Right atrium auricular region (tissue), 2 donors: ENCODE measurements around the gene HIC2. TPM values are rescaled to one million over a fixed set of nuclear protein-coding genes. Genes with fewer than 3 reads are reported as not detected.

Experiments used
- DNase-seq: peaks from one replicate; pipeline ENCODE4 v3.0.0-alpha.2; 2019; ENCODE audit warnings: low spot score
- H3K27ac ChIP-seq, 2 donors: fragments of 200-600 bp; sonication (generic); 1 replicate in 1 of 2; 2 replicates in 1 of 2; pipeline ENCODE4 v1.5.1; 2016 to 2019
- H3K27me3 ChIP-seq, 2 donors: fragments of 200-600 bp; sonication (generic); one replicate each; pipeline versions ENCODE4 v1.5.1 to v1.6.0; 2017 to 2019
- H3K36me3 ChIP-seq: fragments of 200-600 bp; sonication (generic); one replicate; pipeline ENCODE4 v1.5.1; 2016
- H3K4me1 ChIP-seq, 2 donors: fragments of 200-600 bp; sonication (generic); one replicate each; pipeline versions ENCODE4 v1.5.1 to v1.6.0; 2017 to 2019
- H3K4me3 ChIP-seq, 2 donors: fragments of 200-600 bp; sonication (generic); 1 replicate in 1 of 2; 2 replicates in 1 of 2; pipeline ENCODE4 v1.5.1; 2017 to 2019; ENCODE audit warnings: mild to moderate bottlenecking in 1 of 2, moderate library complexity in 1 of 2
- H3K9me3 ChIP-seq, 2 donors: fragments of 200-600 bp; sonication (generic); one replicate each; pipeline ENCODE4 v1.5.1; 2019
- CTCF ChIP-seq, 2 donors: fragments of 200-600 bp; sonication (generic); IDR thresholded peaks; one replicate each; pipeline ENCODE4 v1.5.1; 2019; ENCODE audit warnings: antibody characterized with exemption in 2 of 2
- total RNA-seq, 2 donors: library from RNA; depleted of rRNA; stranded (reverse); fragments of >200 nt; gene quantifications; one replicate each; pipeline ENCODE4 v1.1.0, GENCODE V29; 2016

The HIC2 gene
- total RNA-seq, 2 donors from 2014 or later = 1.8 to 3.3 TPM

GRCh38 chr22:21446827-21447690 lies 29.9 kb downstream of the HIC2 start:
- no peak for TF ChIP-seq CTCF (IDR thresholded peaks at IDR 0.05)

GRCh38 chr22:21447694-21448402 lies 30.7 kb downstream of the HIC2 start:
- Histone ChIP-seq H3K4me1 (peaks cover 0 to 6% of the 10 kb centered on the region in 2 donors), H3K4me3 (no peak overlapping the region)

More at GRCh38 chr22:21446827-21447690, 29.9 kb downstream of the HIC2 start:
- H3K27ac ChIP-seq = no peak overlapping the region
- peaks cover 22% of the 10 kb centered on the region for H3K36me3 ChIP-seq
- H3K27me3 ChIP-seq = no peaks in the 10 kb centered on the region
- peaks cover 0 to 6% of the 10 kb centered on the region in 2 donors for H3K4me1 ChIP-seq
- H3K9me3 ChIP-seq = no peaks in the 10 kb centered on the region
- peak; percentile 42 for DNase-seq
- H3K4me3 ChIP-seq = no peak overlapping the region

GRCh38 chr22:21448627-21449416 lies 31.7 kb downstream of the HIC2 start:
- no peak for TF ChIP-seq CTCF (IDR thresholded peaks at IDR 0.05)
- Histone ChIP-seq H3K27me3 (no peaks in the 10 kb centered on the region), H3K9me3 (no peaks in the 10 kb centered on the region), H3K27ac (no peak overlapping the region), H3K36me3 (peaks cover 22% of the 10 kb centered on the region), H3K4me3 (no peak overlapping the region), H3K4me1 (no peaks in the 10 kb centered on the region)
- DNase-seq = no peak

More at GRCh38 chr22:21447694-21448402, 30.7 kb downstream of the HIC2 start:
- Histone ChIP-seq H3K9me3 (no peaks in the 10 kb centered on the region), H3K27ac (no peak overlapping the region), H3K36me3 (peaks cover 22% of the 10 kb centered on the region), H3K27me3 (no peaks in the 10 kb centered on the region)
- no peak for TF ChIP-seq CTCF (IDR thresholded peaks at IDR 0.05)
- DNase-seq = no peak

- no peak overlapping the region for H3K4me3 ChIP-seq
- no peaks in the 10 kb centered on the region for H3K27me3 ChIP-seq
- no peaks in the 10 kb centered on the region for H3K4me1 ChIP-seq
- no peak overlapping the region for H3K27ac ChIP-seq
- DNase-seq = no peak
- H3K36me3 ChIP-seq = peaks cover 22% of the 10 kb centered on the region
- no peaks in the 10 kb centered on the region for H3K9me3 ChIP-seq
- TF ChIP-seq CTCF (IDR thresholded peaks at IDR 0.05) = no peak
Measured at GRCh38 chr22:21449531-21450319, 32.6 kb downstream of the HIC2 start.

GRCh38 chr22:21450320-21450831 lies 33.2 kb downstream of the HIC2 start:
- H3K4me3 ChIP-seq = no peak overlapping the region
- DNase-seq = no peak
- no peak for TF ChIP-seq CTCF (IDR thresholded peaks at IDR 0.05)

More at GRCh38 chr22:21450320-21450831, 33.2 kb downstream of the HIC2 start:
- H3K27ac ChIP-seq = no peak overlapping the region
- peaks cover 16% of the 10 kb centered on the region for H3K36me3 ChIP-seq
- H3K9me3 ChIP-seq = no peaks in the 10 kb centered on the region
- no peaks in the 10 kb centered on the region for H3K4me1 ChIP-seq
- H3K27me3 ChIP-seq = no peaks in the 10 kb centered on the region
